Body of pancreas (tissue), 4 donors: ENCODE data around the gene SH3GL1. TPM values are rescaled to one million over a fixed set of nuclear protein-coding genes. Genes with fewer than 3 reads are reported as not detected.

Experiments
- ATAC-seq: fragments of 150-250 bp; one replicate; pipeline ENCODE4 v1.9.1; 2016
- DNase-seq, 4 donors: peaks; one replicate each; pipeline ENCODE4 v3.0.0-alpha.2; 2019
- H3K27ac ChIP-seq, 4 donors: fragments of 200-600 bp; sonication (generic); 1 replicate in 3 of 4; 2 replicates in 1 of 4; pipeline versions ENCODE4 v1.5.1 to v1.6.1; 2016 to 2019; ENCODE audit warnings: mild to moderate bottlenecking in 1 of 4, mixed read lengths in 1 of 4, moderate library complexity in 1 of 4
- H3K27me3 ChIP-seq, 2 donors: fragments of 200-600 bp; sonication (generic); one replicate each; pipeline ENCODE4 v1.6.0; 2016; ENCODE audit warnings: mild to moderate bottlenecking in 1 of 2
- H3K36me3 ChIP-seq, 2 donors: fragments of 200-600 bp; sonication (generic); replicated peaks in 1 of 2; 2 replicates each; pipeline ENCODE4 v1.5.1; 2016; ENCODE audit warnings: low read depth in 2 of 2; ENCODE audit not compliant: insufficient read depth in 1 of 2
- H3K4me1 ChIP-seq: fragments of 200-600 bp; sonication (generic); one replicate; pipeline ENCODE4 v1.6.0; 2016
- H3K4me3 ChIP-seq, 2 donors: fragments of 200-600 bp; sonication (generic); 1 replicate in 1 of 2; 2 replicates in 1 of 2; pipeline ENCODE4 v1.5.1; 2016 to 2019
- H3K9me3 ChIP-seq, 3 donors: fragments of 200-600 bp; sonication (generic); 1 replicate in 2 of 3; 2 replicates in 1 of 3; pipeline ENCODE4 v1.5.1; 2016
- CTCF ChIP-seq, 7 experiments: fragments of 450-650 bp in 4 of 7; fragments of 200-600 bp in 3 of 7; sonication (generic) in 3 of 7; IDR thresholded peaks; one replicate each; pipeline ENCODE4 v1.5.1; 2016 to 2019; ENCODE audit warnings: antibody characterized with exemption in 7 of 7
- POLR2A ChIP-seq, 3 donors: fragments of 450-650 bp; IDR thresholded peaks; one replicate each; pipeline ENCODE4 v1.6.1; 2016; ENCODE audit warnings: antibody characterized with exemption in 3 of 3, mild to moderate bottlenecking in 2 of 3
- WGBS, 2 donors: methylation state at CpG; one replicate each; pipeline ENCODE4 v1.1.5; 2017; 5-methylcytosine and 5-hydroxymethylcytosine counted together
- intact Hi-C: fragments of 100-400 bp; cut with DNase I; formaldehyde crosslinking; loops from one replicate; pipeline ENCODE4 v1.15.1; 2023
- total RNA-seq, 2 donors: library from RNA; depleted of rRNA; stranded (reverse); fragments of >200 nt; gene quantifications; one replicate each; pipeline ENCODE4 v1.1.0, GENCODE V29; 2016

SH3GL1 gene
- total RNA-seq, 2 donors from 2014 or later, result 20.4 to 22.6 TPM

- 89 to 94% methylated on average over 10 to 16 of the region's 16 CpGs for WGBS, 2 donors
- H3K36me3 ChIP-seq, result peaks cover 6 to 14% of the 10 kb centered on the region in 2 donors
- no peak overlapping the region for H3K27ac ChIP-seq
- TF ChIP-seq POLR2A (IDR thresholded peaks at IDR 0.05), result no peak
- TF ChIP-seq CTCF (IDR thresholded peaks at IDR 0.05), result no peak
- H3K4me3 ChIP-seq, result no peak overlapping the region
- no peaks in the 10 kb centered on the region for H3K9me3 ChIP-seq
- DNase-seq, result no peak
- intact Hi-C loops, result no loop called here
- ATAC-seq, result no peak
- H3K4me1 ChIP-seq, result no peaks in the 10 kb centered on the region
- no peaks in the 10 kb centered on the region for H3K27me3 ChIP-seq
Measured at GRCh38 chr19:4357921-4358326, 42.4 kb downstream of the SH3GL1 start.

- WGBS, 2 donors, result 76 to 86% methylated on average over 2 to 21 of the region's 23 CpGs
- H3K36me3 ChIP-seq, result peaks cover 5 to 9% of the 10 kb centered on the region in 2 donors
- intact Hi-C loops, result no loop called here
- no peak overlapping the region for H3K27ac ChIP-seq
- no peak for TF ChIP-seq CTCF (IDR thresholded peaks at IDR 0.05)
- TF ChIP-seq POLR2A (IDR thresholded peaks at IDR 0.05), result no peak
- H3K27me3 ChIP-seq, result no peaks in the 10 kb centered on the region
- no peaks in the 10 kb centered on the region for H3K4me1 ChIP-seq
- ATAC-seq (no peak), DNase-seq (no peak)
- H3K9me3 ChIP-seq, result no peaks in the 10 kb centered on the region
- no peak overlapping the region for H3K4me3 ChIP-seq
Measured at GRCh38 chr19:4357095-4357797, 43.1 kb downstream of the SH3GL1 start.

- 80 to 89% methylated on average over 6 to 10 of the region's 17 CpGs for WGBS, 2 donors
- Histone ChIP-seq H3K36me3 (peaks cover 0 to 4% of the 10 kb centered on the region in 2 donors), H3K4me1 (no peaks in the 10 kb centered on the region), H3K27me3 (no peaks in the 10 kb centered on the region), H3K27ac (no peak overlapping the region), H3K9me3 (no peaks in the 10 kb centered on the region), H3K4me3 (no peak overlapping the region)
- intact Hi-C loops, result loop anchor here (5.0 kb wide), 1 partner anchor 88 kb away; no protein-coding TSS in a partner anchor
- DNase-seq (no peak), ATAC-seq (no peak)
- TF ChIP-seq POLR2A (IDR thresholded peaks at IDR 0.05) (no peak), CTCF (IDR thresholded peaks at IDR 0.05) (no peak)
Measured at GRCh38 chr19:4354897-4355296, 45.5 kb downstream of the SH3GL1 start.

- Histone ChIP-seq H3K9me3 (no peaks in the 10 kb centered on the region), H3K4me3 (no peak overlapping the region), H3K4me1 (no peaks in the 10 kb centered on the region), H3K27me3 (no peaks in the 10 kb centered on the region), H3K27ac (no peak overlapping the region), H3K36me3 (no peaks in the 10 kb centered on the region)
- intact Hi-C loops, result loop anchor here (5.0 kb wide), 1 partner anchor 87 kb away; no protein-coding TSS in a partner anchor
- TF ChIP-seq CTCF (IDR thresholded peaks at IDR 0.05) (no peak), POLR2A (IDR thresholded peaks at IDR 0.05) (no peak)
- 81 to 92% methylated on average over 4 to 12 of the region's 12 CpGs for WGBS, 2 donors
- no peak for DNase-seq
- ATAC-seq, result no peak
Measured at GRCh38 chr19:4354282-4354681, 46.1 kb downstream of the SH3GL1 start.

- Histone ChIP-seq H3K27ac (no peak overlapping the region), H3K4me3 (no peak overlapping the region), H3K9me3 (no peaks in the 10 kb centered on the region), H3K27me3 (no peaks in the 10 kb centered on the region), H3K4me1 (no peaks in the 10 kb centered on the region), H3K36me3 (no peaks in the 10 kb centered on the region)
- peak; percentile 43 to 97 (median 85) for TF ChIP-seq CTCF (IDR thresholded peaks at IDR 0.05)
- TF ChIP-seq POLR2A (IDR thresholded peaks at IDR 0.05), result no peak
- DNase-seq (peak in 1 of 4 donors; percentile 51), ATAC-seq (peak; percentile 67)
- intact Hi-C loops, result loop anchor here (5.0 kb wide), 1 partner anchor 85 kb away; no protein-coding TSS in a partner anchor
- WGBS, 2 donors, result 33 to 35% methylated on average over 8 to 9 of the region's 9 CpGs
Measured at GRCh38 chr19:4352701-4353121, 47.6 kb downstream of the SH3GL1 start.
